ENCODE measurements around the gene DDHD1.

DDHD1 gene

DNA sequence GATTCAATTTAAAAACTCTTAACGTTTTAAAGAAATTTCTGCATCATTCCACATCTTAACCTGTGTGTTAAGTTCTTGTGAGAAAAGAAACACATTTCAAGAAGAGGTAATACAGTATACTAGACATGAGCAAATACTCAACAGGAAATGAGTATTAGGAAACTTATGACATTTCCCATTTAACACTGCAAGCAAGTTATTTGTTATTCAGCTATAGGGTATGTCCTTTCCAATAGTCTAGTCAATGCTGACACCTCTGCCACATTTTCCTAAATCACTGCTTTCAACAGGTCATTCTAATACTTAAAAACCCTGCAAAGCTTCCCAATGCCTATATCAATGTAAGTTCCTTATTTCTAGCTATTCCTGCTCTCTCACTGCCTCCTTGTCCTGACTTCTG is 93.1 kb downstream of the DDHD1 start:
- TF ChIP-seq, protein P1, sequence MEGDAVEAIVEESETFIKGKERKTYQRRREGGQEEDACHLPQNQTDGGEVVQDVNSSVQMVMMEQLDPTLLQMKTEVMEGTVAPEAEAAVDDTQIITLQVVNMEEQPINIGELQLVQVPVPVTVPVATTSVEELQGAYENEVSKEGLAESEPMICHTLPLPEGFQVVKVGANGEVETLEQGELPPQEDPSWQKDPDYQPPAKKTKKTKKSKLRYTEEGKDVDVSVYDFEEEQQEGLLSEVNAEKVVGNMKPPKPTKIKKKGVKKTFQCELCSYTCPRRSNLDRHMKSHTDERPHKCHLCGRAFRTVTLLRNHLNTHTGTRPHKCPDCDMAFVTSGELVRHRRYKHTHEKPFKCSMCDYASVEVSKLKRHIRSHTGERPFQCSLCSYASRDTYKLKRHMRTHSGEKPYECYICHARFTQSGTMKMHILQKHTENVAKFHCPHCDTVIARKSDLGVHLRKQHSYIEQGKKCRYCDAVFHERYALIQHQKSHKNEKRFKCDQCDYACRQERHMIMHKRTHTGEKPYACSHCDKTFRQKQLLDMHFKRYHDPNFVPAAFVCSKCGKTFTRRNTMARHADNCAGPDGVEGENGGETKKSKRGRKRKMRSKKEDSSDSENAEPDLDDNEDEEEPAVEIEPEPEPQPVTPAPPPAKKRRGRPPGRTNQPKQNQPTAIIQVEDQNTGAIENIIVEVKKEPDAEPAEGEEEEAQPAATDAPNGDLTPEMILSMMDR (conservative IDR thresholded peaks at IDR 0.05; ENCODE audit: low read depth, low read length) = no peak
- H3K4me3 ChIP-seq (ENCODE audit: low read length) = no peak overlapping the region
- no peak for DNase-seq (ENCODE audit: low read depth)

DNA sequence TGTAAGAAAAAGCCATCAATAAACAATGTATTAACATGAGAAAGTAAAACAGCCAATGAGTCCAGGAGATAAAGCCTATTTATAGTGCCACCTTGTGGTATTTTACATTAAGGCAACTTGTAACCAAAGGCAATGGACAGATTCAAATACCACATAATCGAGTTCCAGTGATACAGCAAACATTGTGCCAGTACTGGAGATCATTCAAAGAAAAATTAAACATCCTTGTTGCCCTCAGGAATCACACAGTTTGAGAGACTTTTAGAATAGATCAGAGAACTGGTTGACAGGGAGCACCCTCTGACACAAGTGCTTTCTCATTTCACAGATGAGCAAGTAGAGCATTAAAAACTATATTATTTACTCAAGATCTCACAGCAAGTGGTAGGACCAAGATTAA is 98.1 kb downstream of the DDHD1 start:
- TF ChIP-seq, protein P1 (conservative IDR thresholded peaks at IDR 0.05; ENCODE audit: low read depth, low read length) = peak; percentile 73
- no peak for DNase-seq (ENCODE audit: low read depth)
- no peak overlapping the region for H3K4me3 ChIP-seq (ENCODE audit: low read length)

DNA sequence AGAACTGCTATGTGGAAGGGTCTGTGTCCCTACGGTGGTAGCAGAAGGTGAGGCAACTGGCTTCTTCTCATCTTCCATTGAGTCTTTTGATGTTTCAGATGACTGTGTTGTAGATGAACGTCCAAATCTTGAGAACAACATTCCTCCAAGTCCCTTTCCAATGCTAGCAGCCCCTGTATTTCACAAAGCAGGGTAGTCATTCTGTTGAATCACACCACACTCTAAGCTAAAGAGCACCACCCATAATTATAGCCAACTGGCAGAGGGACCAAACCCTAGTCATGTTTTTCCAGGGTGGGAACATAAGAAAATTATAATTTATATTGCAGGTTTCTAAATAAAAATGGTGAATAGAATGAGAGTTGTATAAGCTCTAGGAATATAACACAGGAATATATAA is 98.7 kb downstream of the DDHD1 start:
- H3K4me3 ChIP-seq (ENCODE audit: low read length) = no peak overlapping the region
- no peak for DNase-seq (ENCODE audit: low read depth)
- TF ChIP-seq, protein P1 (conservative IDR thresholded peaks at IDR 0.05; ENCODE audit: low read depth, low read length) = no peak

DNA sequence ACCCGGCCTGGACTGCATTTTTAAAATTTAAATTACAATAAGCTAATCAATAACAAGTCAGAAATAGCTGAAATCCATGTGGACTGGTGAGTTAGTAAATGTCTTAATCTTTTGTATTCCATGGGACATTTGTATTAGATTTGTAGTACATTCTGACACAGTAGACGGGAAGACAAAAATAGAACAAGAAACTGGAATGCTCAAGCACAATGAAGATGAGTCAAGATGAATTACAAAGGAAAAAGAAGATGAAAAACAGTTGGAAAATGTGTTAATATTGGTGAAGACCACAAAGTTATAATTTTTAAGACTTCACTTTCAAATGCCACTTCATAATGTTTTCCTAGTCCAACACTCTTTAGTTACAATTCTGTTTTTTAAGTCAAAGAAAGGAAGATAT is 104.5 kb downstream of the DDHD1 start:
- TF ChIP-seq, protein P1 (conservative IDR thresholded peaks at IDR 0.05; ENCODE audit: low read depth, low read length) = no peak
- no peak overlapping the region for H3K4me3 ChIP-seq (ENCODE audit: low read length)
- no peak for DNase-seq (ENCODE audit: low read depth)

DNA sequence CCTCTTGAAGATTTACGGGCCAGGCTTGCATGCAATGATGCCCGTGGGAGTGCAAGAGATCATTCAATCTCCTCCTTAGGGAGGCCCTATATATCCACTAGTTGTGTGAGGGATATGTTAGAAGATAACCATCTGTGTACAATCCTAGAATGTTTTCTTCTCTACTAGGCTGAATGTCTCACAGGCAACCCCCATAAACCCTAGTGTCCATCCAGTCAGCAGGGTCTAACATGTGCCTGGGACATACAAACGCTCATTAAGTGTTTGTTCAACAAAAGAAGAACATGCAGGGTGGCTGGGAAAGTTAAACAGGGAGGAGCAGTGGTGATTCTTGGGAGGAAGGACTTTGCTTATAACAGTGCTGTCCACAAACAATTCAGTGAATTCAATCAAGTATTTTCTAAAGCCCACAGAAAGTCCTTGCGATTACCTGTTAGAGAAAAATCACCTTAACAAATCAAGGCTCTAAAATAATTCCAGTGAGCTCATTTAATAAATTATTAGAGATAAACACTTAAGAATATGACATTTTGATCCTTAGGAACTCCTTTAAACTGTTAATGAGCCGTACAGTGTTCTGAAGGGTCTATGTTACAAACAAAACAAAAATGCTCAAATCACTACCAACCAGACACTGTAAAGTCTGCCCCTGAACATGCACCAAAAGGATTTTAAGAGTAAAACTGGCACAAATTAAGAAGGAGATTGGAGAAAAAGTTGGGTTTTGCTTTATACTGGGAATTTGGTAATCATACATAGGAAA is 105.6 kb downstream of the DDHD1 start:
- DNase-seq (ENCODE audit: low read depth) = no peak
- TF ChIP-seq, protein P1 (conservative IDR thresholded peaks at IDR 0.05; ENCODE audit: low read depth, low read length) = no peak
- H3K4me3 ChIP-seq (ENCODE audit: low read length) = no peak overlapping the region

DNA sequence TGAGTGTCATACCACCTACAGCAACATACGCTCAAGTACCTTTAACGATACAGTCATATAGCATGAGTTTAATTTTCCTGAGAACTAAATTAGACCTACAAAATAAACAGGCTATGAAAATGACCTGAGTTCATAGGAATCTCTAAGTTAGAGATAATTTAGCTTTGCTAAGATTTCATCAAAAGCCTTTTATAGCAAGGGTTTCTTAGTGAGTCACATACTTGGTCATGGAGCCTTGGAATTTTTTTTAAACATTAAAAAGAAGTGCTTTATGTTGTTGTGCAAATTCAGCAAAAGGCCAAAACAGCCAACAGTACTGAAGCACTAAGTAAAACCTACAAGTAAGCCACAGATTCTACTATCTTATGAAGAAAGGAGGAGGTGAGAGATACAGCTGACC is 108.6 kb downstream of the DDHD1 start:
- H3K4me3 ChIP-seq (ENCODE audit: low read length) = no peak overlapping the region
- TF ChIP-seq, protein P1 (conservative IDR thresholded peaks at IDR 0.05; ENCODE audit: low read depth, low read length) = no peak
- no peak for DNase-seq (ENCODE audit: low read depth)

DNA sequence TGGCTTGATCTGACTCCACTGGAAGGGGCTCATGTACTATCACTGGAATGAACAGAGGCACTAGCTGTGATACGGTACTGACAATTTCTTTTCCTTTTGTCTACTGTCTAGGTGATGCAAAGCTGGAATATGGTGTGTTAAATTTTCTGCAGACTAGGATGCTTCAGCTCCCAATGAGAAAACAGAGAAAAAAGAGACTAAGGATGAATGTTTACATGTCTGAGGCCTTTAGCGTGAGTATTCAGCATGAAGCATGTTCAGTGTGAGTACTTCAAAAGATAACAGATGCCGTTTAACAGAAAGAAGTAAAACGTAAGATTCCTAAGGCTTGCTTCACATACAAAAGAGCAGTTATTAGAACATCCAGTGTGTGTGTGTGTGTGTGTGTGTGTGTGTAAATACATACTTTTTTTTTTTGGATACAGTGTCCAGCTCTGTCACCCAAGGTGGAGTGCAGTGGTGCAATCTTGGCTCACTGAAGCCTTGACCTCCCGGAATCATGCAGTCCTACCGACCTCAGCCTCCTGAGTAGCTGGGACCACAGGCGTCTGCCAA is 110.0 kb downstream of the DDHD1 start:
- TF ChIP-seq, protein P1 (conservative IDR thresholded peaks at IDR 0.05; ENCODE audit: low read depth, low read length) = no peak
- no peak overlapping the region for H3K4me3 ChIP-seq (ENCODE audit: low read length)
- DNase-seq (ENCODE audit: low read depth) = no peak

Data from retinal pigment epithelial cell (primary cell).